SH-SY5Y (cell line): ENCODE results near the gene GAS6.

Experiments used
- GATA2 ChIP-seq: IDR thresholded peaks from 2 replicates; pipeline ENCODE4 v1.6.1; 2011; ENCODE audit warnings: mild to moderate bottlenecking, low read depth, low read length
- GATA3 ChIP-seq: IDR thresholded peaks from 2 replicates; pipeline ENCODE4 v1.6.1; 2011; ENCODE audit warnings: low read depth, mild to moderate bottlenecking, low read length, moderate library complexity

- no peak for TF ChIP-seq GATA3
- no peak for TF ChIP-seq GATA2
Observed at GRCh38 chr13:113809934-113810333, 53.9 kb downstream of the GAS6 start.
